ENCODE measurements around the gene COL4A1.
"Not testable (repeated sequence)": the region's sequence is repeated elsewhere in the genome, so short reads cannot be mapped to it uniquely, and the experiment has no call there.

GRCh38 chr13:110321573-110321972 is 14.6 kb upstream of the COL4A1 start:
- not testable (repeated sequence) for TF ChIP-seq FOXJ3 (CRISPR knock-in tag; IDR thresholded peaks at IDR 0.05); CTCF (IDR thresholded peaks at IDR 0.05); EZH2phosphoT487 (IDR thresholded peaks at IDR 0.05; ENCODE audit: borderline replicate concordance, low read depth); USF2 (IDR thresholded peaks at IDR 0.05; ENCODE audit: borderline replicate concordance, low read depth, low read length); RCOR1 (IDR thresholded peaks at IDR 0.05; ENCODE audit: low read length); ELF1 (IDR thresholded peaks at IDR 0.05)
